H1 (cell line): ENCODE data around the gene UEVLD. TPM values are rescaled to one million over a fixed set of nuclear protein-coding genes. Genes with fewer than 3 reads are reported as not detected.

Experiments used
- BCL11A ChIP-seq, 2 experiments: IDR thresholded peaks; one replicate each; pipeline ENCODE4 v1.6.1; 2011; ENCODE audit warnings: low read depth in 2 of 2, low read length in 2 of 2, mild to moderate bottlenecking in 2 of 2
- BRCA1 ChIP-seq: IDR thresholded peaks from 2 replicates; pipeline ENCODE4 v1.6.1; 2012; ENCODE audit warnings: low read depth, low read length, improper control_type of control experiment
- CREB1 ChIP-seq: IDR thresholded peaks from 2 replicates; pipeline ENCODE4 v1.6.1; 2012; ENCODE audit warnings: inconsistent platforms
- CTBP2 ChIP-seq: IDR thresholded peaks from 2 replicates; pipeline ENCODE4 v1.7.0; 2011; ENCODE audit warnings: borderline replicate concordance, mild to moderate bottlenecking, moderate library complexity, mixed read lengths, low read length; ENCODE audit not compliant: insufficient read depth, insufficient read length
- EGR1 ChIP-seq: IDR thresholded peaks from 2 replicates; pipeline ENCODE4 v1.6.1; 2011; ENCODE audit warnings: low read depth, low read length, borderline replicate concordance
- GTF2F1 ChIP-seq: IDR thresholded peaks from 2 replicates; pipeline ENCODE4 v1.6.1; 2012; ENCODE audit warnings: low read depth, low read length, improper control_type of control experiment, borderline replicate concordance
- HDAC2 ChIP-seq, 2 experiments: fragments of 300-600 bp in 1 of 2; sonication (generic) in 1 of 2; IDR thresholded peaks; 2 replicates each; pipeline ENCODE4 v1.6.1; 2011 to 2012; ENCODE audit warnings: low read depth in 2 of 2, low read length in 2 of 2, mild to moderate bottlenecking in 2 of 2, moderate library complexity in 2 of 2, borderline replicate concordance in 1 of 2, inconsistent platforms in 1 of 2
- HDAC6 ChIP-seq: IDR thresholded peaks from one replicate; pipeline ENCODE4 v1.7.1; 2012; ENCODE audit warnings: low read depth, mild to moderate bottlenecking, inconsistent platforms, low read length, moderate library complexity
- JUND ChIP-seq: IDR thresholded peaks from 2 replicates; pipeline ENCODE4 v1.6.1; 2011; ENCODE audit warnings: mild to moderate bottlenecking, improper control_type of control experiment, low read length
- KDM1A ChIP-seq: fragments of 200-600, 300-600 bp; sonication (generic); IDR thresholded peaks from 2 replicates; pipeline ENCODE4 v1.7.1; 2016; ENCODE audit warnings: mild to moderate bottlenecking, low read length, borderline replicate concordance
- KDM5A ChIP-seq: fragments of 200-600 bp; IDR thresholded peaks from 2 replicates; pipeline ENCODE4 v1.7.1; 2012; ENCODE audit warnings: mild to moderate bottlenecking, low read length, inconsistent platforms, mixed read lengths
- PHF8 ChIP-seq: fragments of 200-600 bp; sonication (generic); conservative IDR thresholded peaks from 2 replicates; pipeline ENCODE4 v1.7.1; 2012; ENCODE audit warnings: low read depth, mild to moderate bottlenecking, inconsistent platforms, low read length, moderate library complexity
- POLR2AphosphoS5 ChIP-seq: IDR thresholded peaks from 2 replicates; pipeline ENCODE4 v1.6.1; 2011; ENCODE audit warnings: low read depth, low read length
- SAP30 ChIP-seq: fragments of 300-600 bp; sonication (generic); IDR thresholded peaks from 2 replicates; pipeline ENCODE4 v1.7.1; 2012; ENCODE audit warnings: low read length, moderate library complexity, mild to moderate bottlenecking, inconsistent platforms; ENCODE audit not compliant: insufficient read depth, insufficient replicate concordance
- SIN3A ChIP-seq, 2 experiments: IDR thresholded peaks in 1 of 2; conservative IDR thresholded peaks in 1 of 2; 2 replicates each; pipeline ENCODE4 v1.6.1; 2011 to 2012; ENCODE audit warnings: low read length in 2 of 2, improper control_type of control experiment in 1 of 2, low read depth in 1 of 2, mild to moderate bottlenecking in 1 of 2
- SIX5 ChIP-seq: IDR thresholded peaks from 2 replicates; pipeline ENCODE4 v1.6.1; 2011; ENCODE audit warnings: mild to moderate bottlenecking, low read depth, low read length
- TAF1 ChIP-seq: IDR thresholded peaks from 2 replicates; pipeline ENCODE4 v1.6.1; 2011; ENCODE audit warnings: mild to moderate bottlenecking, low read depth, low read length
- TCF12 ChIP-seq: IDR thresholded peaks from 2 replicates; pipeline ENCODE4 v1.6.1; 2011; ENCODE audit warnings: low read depth, mild to moderate bottlenecking, low read length
- TEAD4 ChIP-seq: IDR thresholded peaks from 2 replicates; pipeline ENCODE4 v1.6.1; 2012; ENCODE audit warnings: low read depth, low read length, inconsistent platforms, mixed read lengths
- ZNF274 ChIP-seq: IDR thresholded peaks from 2 replicates; pipeline ENCODE4 v1.7.0; 2012; ENCODE audit warnings: low read length, borderline replicate concordance; ENCODE audit errors: extremely low read depth
- polyA plus RNA-seq, 7 experiments: library from polyadenylated mRNA; depleted of rRNA in 3 of 7; stranded (reverse) in 5 of 7; unstranded in 2 of 7; fragments of >200 nt in 5 of 7; fragments of 200-250 nt in 2 of 7; gene quantifications; 1 replicate in 5 of 7; 2 replicates in 1 of 7; 4 replicates in 1 of 7; pipeline versions ENCODE4 v1.2.1 to v1.2.3, GENCODE V29; 2011 to 2013; ENCODE audit warnings: missing spikeins in 2 of 7, mixed read lengths in 2 of 7
- total RNA-seq: library from RNA; stranded (reverse); fragmentation: NEBNext Ultra II Directional; extraction: Animal tissue kit (Norgen Biotek cat#: 25700); gene quantifications from 2 replicates; pipeline ENCODE4 v1.2.1, GENCODE V29; 2021
- TF ChIP-seq, protein P1 (sequence below): IDR thresholded peaks from 2 replicates; pipeline ENCODE4 v1.6.1; 2012; ENCODE audit warnings: inconsistent platforms
- TF ChIP-seq, protein P2 (sequence below): IDR thresholded peaks from 2 replicates; pipeline ENCODE4 v1.6.1; 2011; ENCODE audit warnings: low read depth, mild to moderate bottlenecking, low read length; ENCODE audit not compliant: insufficient read depth

The UEVLD gene
- total and polyA plus RNA-seq, 2 of the 8 experiments (the other 6 are each of a cell fraction or from before 2014, with no cell fraction given): 4.1 to 7.3 TPM

DNA sequence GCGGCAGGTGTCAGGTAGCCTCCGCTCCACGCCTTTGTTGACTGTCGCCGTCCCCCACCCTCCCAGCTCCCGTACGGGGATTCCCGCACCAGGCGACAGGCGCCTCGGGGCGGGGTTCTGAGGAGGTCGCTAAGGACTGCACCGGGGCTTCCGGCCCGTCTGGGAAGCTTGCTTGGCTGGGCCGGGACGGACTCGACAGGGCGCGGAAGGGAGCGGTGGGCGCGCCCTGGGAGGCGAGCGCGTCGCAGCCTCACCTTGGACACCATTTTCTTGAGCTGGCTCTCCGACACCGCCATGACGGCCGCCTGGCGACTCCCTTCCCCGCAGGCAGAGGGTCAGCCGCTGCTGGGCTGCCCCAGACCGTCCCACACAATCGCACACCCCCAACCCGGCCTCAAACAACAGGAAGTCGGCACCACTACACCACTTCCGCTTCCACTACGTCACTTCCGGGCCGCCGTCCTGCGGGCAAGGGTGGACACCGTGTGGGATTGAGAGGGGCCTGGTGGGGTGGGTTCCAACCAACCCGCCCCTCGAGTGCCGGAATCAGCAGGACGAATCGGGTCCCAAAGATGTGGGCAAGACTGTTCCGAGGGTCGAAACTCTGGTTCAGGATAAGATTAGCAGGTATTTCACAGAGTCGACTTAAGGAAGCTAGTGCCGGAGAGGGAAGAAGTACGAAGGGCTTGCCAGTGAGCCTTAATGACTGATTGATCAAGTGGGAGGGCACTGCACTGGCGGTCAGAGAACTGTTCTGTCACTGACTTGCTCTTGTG, 61.8 kb downstream of the UEVLD start, which contains the start of gene TSG101 (continued):
- no peak for TF ChIP-seq BRCA1
- TF ChIP-seq PHF8: peak; percentile 100
- TF ChIP-seq HDAC2 (IDR thresholded peaks at IDR 0.05; ENCODE audit: borderline replicate concordance in 1 of 2, low read depth in 2 of 2, low read length in 2 of 2): peak in 1 of 2 experiments; percentile 86; a peak in 2 of 4 replicates
- peak; percentile 98 for TF ChIP-seq POLR2AphosphoS5
- TF ChIP-seq KDM5A: no peak
- TF ChIP-seq KDM1A: no peak
- TF ChIP-seq, protein P1, sequence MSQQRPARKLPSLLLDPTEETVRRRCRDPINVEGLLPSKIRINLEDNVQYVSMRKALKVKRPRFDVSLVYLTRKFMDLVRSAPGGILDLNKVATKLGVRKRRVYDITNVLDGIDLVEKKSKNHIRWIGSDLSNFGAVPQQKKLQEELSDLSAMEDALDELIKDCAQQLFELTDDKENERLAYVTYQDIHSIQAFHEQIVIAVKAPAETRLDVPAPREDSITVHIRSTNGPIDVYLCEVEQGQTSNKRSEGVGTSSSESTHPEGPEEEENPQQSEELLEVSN: no peak
- TF ChIP-seq TCF12: no peak
- TF ChIP-seq SIX5: no peak
- TF ChIP-seq CREB1: peak; percentile 92
- no peak for TF ChIP-seq HDAC6
- TF ChIP-seq JUND: peak; percentile 19; the same call in 1 of the 2 replicates
- no peak for TF ChIP-seq BCL11A (IDR thresholded peaks at IDR 0.05; ENCODE audit: low read depth in 2 of 2, low read length in 2 of 2)
- TF ChIP-seq TEAD4: no peak
- TF ChIP-seq, protein P2, sequence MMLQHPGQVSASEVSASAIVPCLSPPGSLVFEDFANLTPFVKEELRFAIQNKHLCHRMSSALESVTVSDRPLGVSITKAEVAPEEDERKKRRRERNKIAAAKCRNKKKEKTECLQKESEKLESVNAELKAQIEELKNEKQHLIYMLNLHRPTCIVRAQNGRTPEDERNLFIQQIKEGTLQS: no peak
- TF ChIP-seq SAP30: peak; percentile 82
- TF ChIP-seq TAF1: peak; percentile 90
- TF ChIP-seq GTF2F1: no peak
- TF ChIP-seq EGR1: peak; percentile 15; the same call in 1 of the 2 replicates
- TF ChIP-seq SIN3A (conservative IDR thresholded peaks at IDR 0.05 in 1 of 2, IDR thresholded peaks at IDR 0.05 in 1 of 2; ENCODE audit: low read depth in 1 of 2, low read length in 2 of 2): peak in 1 of 2 experiments; percentile 88; a peak in 2 of 4 replicates
- TF ChIP-seq ZNF274: no peak
- no peak for TF ChIP-seq CTBP2
